IPS-18c (cell line): ENCODE results near the gene DMRTA1.
"Not testable (repeated sequence)": the region's sequence is repeated elsewhere in the genome, so short reads cannot be mapped to it uniquely, and the experiment has no call there.

Experiments
- H3K4me3 ChIP-seq: 2 replicates; pipeline ENCODE4 v1.7.0; 2013; ENCODE audit warnings: low read depth, mild to moderate bottlenecking, low read length, moderate library complexity; ENCODE audit not compliant: insufficient read depth
- H3K9me3 ChIP-seq: one replicate; pipeline ENCODE4 v1.6.1; 2013; ENCODE audit warnings: mild to moderate bottlenecking, low read length, moderate library complexity; ENCODE audit not compliant: control insufficient read depth, insufficient read depth

Gene DMRTA1

GRCh38 chr9:22446589-22446949 lies at the start of gene DMRTA1:
DMRTA1 (plus strand) TSS chr9:22446824; CDS start chr9:22447066, 242 bp downstream.
- Histone ChIP-seq H3K4me3 (peak within 1 kb of the TSS; percentile 74), H3K9me3 (peaks cover 3% of the 10 kb centered on the region)

GRCh38 chr9:22401671-22402070 lies 45.0 kb upstream of the DMRTA1 start:
- H3K4me3 ChIP-seq, result no peak overlapping the region
- H3K9me3 ChIP-seq, result no peaks in the 10 kb centered on the region

GRCh38 chr9:22405869-22406659 lies 40.6 kb upstream of the DMRTA1 start:
- H3K4me3 ChIP-seq, result no peak overlapping the region
- H3K9me3 ChIP-seq, result no peaks in the 10 kb centered on the region

GRCh38 chr9:22413884-22414283 lies 32.7 kb upstream of the DMRTA1 start:
- H3K9me3 ChIP-seq, result no peaks in the 10 kb centered on the region
- H3K4me3 ChIP-seq, result no peak overlapping the region

GRCh38 chr9:22415941-22416691 lies 30.5 kb upstream of the DMRTA1 start:
- Histone ChIP-seq H3K4me3 (no peak overlapping the region), H3K9me3 (no peaks in the 10 kb centered on the region)

GRCh38 chr9:22416692-22417060 lies 29.9 kb upstream of the DMRTA1 start:
- H3K9me3 ChIP-seq, result no peaks in the 10 kb centered on the region
- no peak overlapping the region for H3K4me3 ChIP-seq

- no peaks in the 10 kb centered on the region for H3K9me3 ChIP-seq
These were observed 23.1 kb upstream of the DMRTA1 start for GRCh38 chr9:22423566-22423965.

GRCh38 chr9:22424616-22425015 lies 22.0 kb upstream of the DMRTA1 start:
- Histone ChIP-seq H3K9me3 (no peaks in the 10 kb centered on the region), H3K4me3 (no peak overlapping the region)

More at GRCh38 chr9:22423566-22423965, 23.1 kb upstream of the DMRTA1 start:
- H3K4me3 ChIP-seq, result no peak overlapping the region

- H3K4me3 ChIP-seq, result no peak overlapping the region
- H3K9me3 ChIP-seq, result no peaks in the 10 kb centered on the region
These were observed 21.1 kb upstream of the DMRTA1 start for GRCh38 chr9:22425551-22425950.

GRCh38 chr9:22427226-22427880 lies 19.3 kb upstream of the DMRTA1 start:
- no peaks in the 10 kb centered on the region for H3K9me3 ChIP-seq
- H3K4me3 ChIP-seq, result no peak overlapping the region

- no peak overlapping the region for H3K4me3 ChIP-seq
- H3K9me3 ChIP-seq, result no peaks in the 10 kb centered on the region
These were observed 12.9 kb upstream of the DMRTA1 start for GRCh38 chr9:22433691-22434090.

GRCh38 chr9:22435252-22435651 lies 11.4 kb upstream of the DMRTA1 start:
- not testable (repeated sequence) for H3K9me3 ChIP-seq, H3K4me3 ChIP-seq

- H3K4me3 ChIP-seq, H3K9me3 ChIP-seq: not testable (repeated sequence)
These were observed 9.1 kb upstream of the DMRTA1 start for GRCh38 chr9:22437461-22438067.

GRCh38 chr9:22440841-22441240 lies 5.8 kb upstream of the DMRTA1 start:
- no peak overlapping the region for H3K4me3 ChIP-seq
- no peaks in the 10 kb centered on the region for H3K9me3 ChIP-seq

- Histone ChIP-seq H3K4me3 (peak overlapping the region; percentile 74), H3K9me3 (peaks cover 3% of the 10 kb centered on the region)
These were observed 460 bp downstream of the DMRTA1 start for GRCh38 chr9:22446950-22447617.

- Histone ChIP-seq H3K9me3 (peaks cover 3% of the 10 kb centered on the region), H3K4me3 (peak overlapping the region; percentile 74)
These were observed 1.1 kb downstream of the DMRTA1 start for GRCh38 chr9:22447618-22448305.

- no peak overlapping the region for H3K4me3 ChIP-seq
- peaks cover 3% of the 10 kb centered on the region for H3K9me3 ChIP-seq
These were observed 3.1 kb downstream of the DMRTA1 start for GRCh38 chr9:22449719-22450118.
